ENCODE results near the gene ELF1. TPM values are rescaled to one million over a fixed set of nuclear protein-coding genes. Genes with fewer than 3 reads are reported as not detected.

Gene ELF1
- total and polyA plus RNA-seq, 2 of the 8 experiments (the other 6 are each of a cell fraction or from before 2014, with no cell fraction given) = 5.6 to 18.2 TPM

GRCh38 chr13:41025518-41025917 is 6.4 kb upstream of the ELF1 start:
- no peaks in the 10 kb centered on the region; a peak in 1 of 7 replicates for H3K4me1 ChIP-seq (replicated peaks in 1 of 4; ENCODE audit: control insufficient read depth in 3 of 4, insufficient read depth in 4 of 4, low read length in 3 of 4)
- H3K27ac ChIP-seq (ENCODE audit: low read depth, low read length) = no peak overlapping the region
- H2BK20ac ChIP-seq (ENCODE audit: low read length) = no peak overlapping the region
- H4K5ac ChIP-seq (ENCODE audit: insufficient read length, low read depth, low read length) = no peak overlapping the region
- FAIRE-seq (no peak), DNase-seq (ENCODE audit: low read depth in 1 of 2, low spot score in 2 of 2) (no peak)
- H3K9me3 ChIP-seq (ENCODE audit: insufficient read depth in 2 of 2, low read depth in 1 of 2, low read length in 1 of 2) = no peaks in the 10 kb centered on the region
- no peaks in the 10 kb centered on the region for H3K27me3 ChIP-seq (replicated peaks in 1 of 4; ENCODE audit: control insufficient read depth in 3 of 4, extremely low read depth in 1 of 4, insufficient read depth in 3 of 4, low read length in 3 of 4)
- no peak overlapping the region for H3K4me3 ChIP-seq (ENCODE audit: extremely low read depth in 1 of 4, insufficient read depth in 2 of 4, low read depth in 3 of 4, low read length in 4 of 4)
- H3K56ac ChIP-seq (replicated peaks; ENCODE audit: insufficient read length, low read depth, low read length) = no peak overlapping the region
- no peak overlapping the region for H2AK5ac ChIP-seq (ENCODE audit: low read depth, low read length)
- ChIA-PET CTCF (ENCODE audit: partially characterized antibody) (interaction anchor here (3.6 kb wide), 1 partner anchor 51 kb away, joined by 14 read pairs; no protein-coding TSS in a partner anchor), POLR2A (ENCODE audit: partially characterized antibody) (no interaction called here)
- H2BK5ac ChIP-seq (ENCODE audit: low read depth, low read length) = no peak overlapping the region
- no peak overlapping the region for H4K8ac ChIP-seq (ENCODE audit: extremely low read depth, insufficient read depth, low read length)
- whole genome bisulfite sequencing, 2 experiments (ENCODE audit: extremely low coverage in 1 of 2, insufficient coverage in 1 of 2, insufficient read length in 1 of 2, insufficient replicate concordance in 2 of 2, low coverage in 1 of 2, low lambda C conversion rate in 2 of 2, missing lambda C conversion rate in 1 of 2) = 88% methylated on average over 4 of the region's 4 CpGs; no CpG with 5 or more reads in 1 of the 2 experiments
- TF ChIP-seq SP2 (IDR thresholded peaks at IDR 0.05; ENCODE audit: low read length) = no peak
- TF ChIP-seq FOSL1 (IDR thresholded peaks at IDR 0.05; ENCODE audit: insufficient read depth, low read depth, low read length) = no peak
- no peak for TF ChIP-seq KDM5A (IDR thresholded peaks at IDR 0.05; ENCODE audit: low read length)
- no peak for TF ChIP-seq POU5F1 (IDR thresholded peaks at IDR 0.05; ENCODE audit: low read depth, low read length)
- no peak for TF ChIP-seq CBX8 (IDR thresholded peaks at IDR 0.05; ENCODE audit: borderline replicate concordance, low read depth, low read length)
- no peak for TF ChIP-seq MAX (IDR thresholded peaks at IDR 0.05)
- H4K91ac ChIP-seq (replicated peaks; ENCODE audit: insufficient read length, low read length) = no peak overlapping the region
- no peak overlapping the region for H2AFZ ChIP-seq (ENCODE audit: low read length)
- H3K4ac ChIP-seq (replicated peaks; ENCODE audit: insufficient read length, low read depth, low read length) = no peak overlapping the region
- no peaks in the 10 kb centered on the region for H4K20me1 ChIP-seq (replicated peaks in 1 of 2; ENCODE audit: control insufficient read depth in 1 of 2, insufficient read depth in 2 of 2, low read length in 2 of 2)
- no peak overlapping the region for H3K14ac ChIP-seq (ENCODE audit: insufficient read length)
- H3K79me2 ChIP-seq (ENCODE audit: control insufficient read depth in 1 of 2, insufficient read depth in 2 of 2, low read length in 2 of 2) = peaks cover 0 to 2% of the 10 kb centered on the region in 2 experiments; a peak in 1 of 4 replicates
- H3K23ac ChIP-seq (ENCODE audit: insufficient read length) = no peak overlapping the region
- H2BK15ac ChIP-seq (ENCODE audit: low read length) = no peak overlapping the region
- H3K23me2 ChIP-seq (ENCODE audit: low read depth, low read length) = no peaks in the 10 kb centered on the region
- H3K79me1 ChIP-seq (ENCODE audit: low read depth, low read length) = no peaks in the 10 kb centered on the region
- H3K36me3 ChIP-seq (ENCODE audit: control insufficient read depth in 2 of 4, insufficient read depth in 4 of 4, low read length in 3 of 4) = no peaks in the 10 kb centered on the region
- H2BK120ac ChIP-seq (replicated peaks; ENCODE audit: low read depth, low read length) = no peak overlapping the region
- H2BK12ac ChIP-seq (ENCODE audit: low read depth, low read length) = no peak overlapping the region
- H3K4me2 ChIP-seq (ENCODE audit: insufficient read depth in 1 of 2, low read depth in 2 of 2, low read length in 2 of 2) = no peak overlapping the region
- no peak overlapping the region for H3K9ac ChIP-seq (replicated peaks in 1 of 4; ENCODE audit: extremely low read depth in 1 of 4, low read depth in 3 of 4, low read length in 3 of 4)
- H3K18ac ChIP-seq (ENCODE audit: extremely low read depth, low read length) = no peak overlapping the region
